Stimulated activated CD4-positive, alpha-beta T cell treated with anti-CD3 and anti-CD28 coated beads, Interleukin-1b, Interleukin-23, amount 100 ng/mL, for 4 hours (primary cell): ENCODE results near the gene HMCN2.
A peak's percentile ranks its signal among the peaks of the same experiment; 100 is the strongest.

Experiments used
- DNase-seq, 2 donors: peaks; one replicate each; pipeline ENCODE4 v3.0.0-alpha.2; 2020; ENCODE audit warnings: low read depth in 2 of 2

Gene HMCN2

GRCh38 chr9:130364619-130365322, 99.2 kb downstream of the HMCN2 start:
- DNase-seq, result no peak

- DNase-seq, result no peak
Measured at GRCh38 chr9:130365323-130365721, 99.8 kb downstream of the HMCN2 start.

GRCh38 chr9:130366072-130366471, 100.5 kb downstream of the HMCN2 start:
- DNase-seq, result no peak

GRCh38 chr9:130366888-130367550, 101.5 kb downstream of the HMCN2 start:
- no peak for DNase-seq

- DNase-seq, result peak in 1 of 2 donors; percentile 2
Measured at GRCh38 chr9:130368631-130369103, 103.1 kb downstream of the HMCN2 start.

- DNase-seq, result no peak
Measured at GRCh38 chr9:130370226-130370625, 104.7 kb downstream of the HMCN2 start.

GRCh38 chr9:130371196-130371966, 105.8 kb downstream of the HMCN2 start:
- no peak for DNase-seq

GRCh38 chr9:130372057-130372456, 106.5 kb downstream of the HMCN2 start:
- DNase-seq, result no peak

GRCh38 chr9:130373679-130374325, 108.2 kb downstream of the HMCN2 start:
- DNase-seq, result no peak

GRCh38 chr9:130377612-130378011, 112.1 kb downstream of the HMCN2 start:
- DNase-seq, result no peak

- DNase-seq, result no peak
Measured at GRCh38 chr9:130378875-130379648, 113.5 kb downstream of the HMCN2 start.

- no peak for DNase-seq
Measured at GRCh38 chr9:130379649-130379970, 114.0 kb downstream of the HMCN2 start.

- DNase-seq, result no peak
Measured at GRCh38 chr9:130380920-130381469, 115.4 kb downstream of the HMCN2 start.

- DNase-seq, result no peak
Measured at GRCh38 chr9:130381660-130382059, 116.1 kb downstream of the HMCN2 start.

GRCh38 chr9:130382096-130382495, 116.5 kb downstream of the HMCN2 start:
- DNase-seq, result no peak

- no peak for DNase-seq
Measured at GRCh38 chr9:130382636-130383349, 117.2 kb downstream of the HMCN2 start.

GRCh38 chr9:130383350-130383715, 117.8 kb downstream of the HMCN2 start:
- DNase-seq, result no peak

GRCh38 chr9:130383979-130384676, 118.6 kb downstream of the HMCN2 start:
- DNase-seq, result no peak

GRCh38 chr9:130385257-130385656, 119.7 kb downstream of the HMCN2 start:
- no peak for DNase-seq

- DNase-seq, result no peak
Measured at GRCh38 chr9:130387398-130387797, 121.8 kb downstream of the HMCN2 start.
